Keratinocyte (primary cell): ENCODE results near the gene PBX4. TPM values are rescaled to one million over a fixed set of nuclear protein-coding genes. Genes with fewer than 3 reads are reported as not detected.

Experiments used
- DNase-seq: peaks from one replicate; pipeline ENCODE4 v3.0.0-alpha.2; 2011; ENCODE audit warnings: low read depth, missing footprints, low spot score
- FAIRE-seq: peaks from 2 replicates; lab custom pipeline; 2011; peaks lifted over from hg19 to GRCh38; lab: Jason Lieb, UNC
- H2AFZ ChIP-seq: 2 replicates; pipeline ENCODE4 v1.6.0; 2012; ENCODE audit warnings: low read length, control low read depth, inconsistent platforms; ENCODE audit not compliant: control insufficient read depth
- H3K27ac ChIP-seq: 2 replicates; pipeline ENCODE4 v1.5.1; 2011; ENCODE audit warnings: low read length; ENCODE audit not compliant: control insufficient read depth, insufficient read depth
- H3K27me3 ChIP-seq: 3 replicates; pipeline ENCODE4 v1.6.0; 2011; ENCODE audit warnings: low read length; ENCODE audit not compliant: control insufficient read depth, insufficient read depth; ENCODE audit errors: extremely low read depth
- H3K36me3 ChIP-seq, 2 experiments: 2 replicates in 1 of 2; 3 replicates in 1 of 2; pipeline ENCODE4 v1.5.1; 2011; ENCODE audit warnings: low read length in 2 of 2, mild to moderate bottlenecking in 1 of 2; ENCODE audit not compliant: control insufficient read depth in 2 of 2, insufficient read depth in 2 of 2; ENCODE audit errors: extremely low read depth in 1 of 2
- H3K4me1 ChIP-seq: 3 replicates; pipeline ENCODE4 v1.5.1; 2011; ENCODE audit warnings: low read length; ENCODE audit not compliant: control insufficient read depth, insufficient read depth; ENCODE audit errors: extremely low read depth
- H3K4me2 ChIP-seq: 3 replicates; pipeline ENCODE4 v1.6.0; 2011; ENCODE audit warnings: low read depth, low read length; ENCODE audit not compliant: control insufficient read depth, insufficient read depth; ENCODE audit errors: extremely low read depth
- H3K4me3 ChIP-seq, 3 experiments: fragments of 200-600 bp in 1 of 3; sonication (generic) in 1 of 3; 2 replicates in 2 of 3; 3 replicates in 1 of 3; pipeline ENCODE4 v1.5.1; 2011 to 2016; ENCODE audit warnings: low read length in 3 of 3, mild to moderate bottlenecking in 3 of 3, control low read depth in 2 of 3, inconsistent platforms in 1 of 3, low read depth in 1 of 3, mixed read lengths in 1 of 3, mixed run types in 1 of 3, moderate library complexity in 1 of 3; ENCODE audit not compliant: control insufficient read depth in 2 of 3, insufficient read depth in 2 of 3; ENCODE audit errors: extremely low read depth in 1 of 3
- H3K79me2 ChIP-seq: 2 replicates; pipeline ENCODE4 v1.6.0; 2012; ENCODE audit warnings: low read length; ENCODE audit not compliant: control insufficient read depth, insufficient read depth
- H3K9ac ChIP-seq: 3 replicates; pipeline ENCODE4 v1.6.0; 2011; ENCODE audit warnings: low read length; ENCODE audit not compliant: control insufficient read depth, insufficient read depth; ENCODE audit errors: extremely low read depth
- H3K9me1 ChIP-seq: 3 replicates; pipeline ENCODE4 v1.6.0; 2011; ENCODE audit warnings: low read length; ENCODE audit not compliant: control insufficient read depth, insufficient read depth; ENCODE audit errors: extremely low read depth
- H3K9me3 ChIP-seq: 2 replicates; pipeline ENCODE4 v1.5.1; 2012; ENCODE audit warnings: low read depth, low read length; ENCODE audit not compliant: control insufficient read depth
- H4K20me1 ChIP-seq: 3 replicates; pipeline ENCODE4 v1.6.0; 2011; ENCODE audit warnings: low read length; ENCODE audit not compliant: control insufficient read depth, insufficient read depth; ENCODE audit errors: extremely low read depth
- EZH2 ChIP-seq: IDR thresholded peaks from one replicate; pipeline ENCODE4 v1.6.1; 2012; ENCODE audit warnings: inconsistent platforms, mild to moderate bottlenecking, low read length, moderate library complexity
- dilution Hi-C: fragments of 300-500 bp; cut with MboI; formaldehyde crosslinking; loops from one replicate; pipeline ENCODE4 v1.7.0; 2020; ENCODE audit warnings: low sequenced_read_pairs; ENCODE audit not compliant: extremely low pct_ligation_motif_present
- polyA plus RNA-seq, 5 experiments: library from polyadenylated mRNA; depleted of rRNA in 3 of 5; stranded (reverse) in 3 of 5; stranded (forward) in 1 of 5; unstranded in 1 of 5; fragments of >200 nt; gene quantifications; 1 replicate in 1 of 5; 2 replicates in 3 of 5; 3 replicates in 1 of 5; pipeline versions ENCODE4 v1.2.1 to v1.2.3, GENCODE V29; 2011 to 2012; ENCODE audit warnings: missing spikeins in 2 of 5, low read depth in 1 of 5, low replicate concordance in 1 of 5
- TF ChIP-seq, protein P1 (sequence below), 3 experiments: IDR thresholded peaks in 1 of 3; conservative IDR thresholded peaks in 1 of 3; optimal IDR thresholded peaks in 1 of 3; 2 replicates in 2 of 3; 3 replicates in 1 of 3; pipeline versions ENCODE3 to v1.5.1; 2011; ENCODE audit warnings: low read length in 3 of 3, mild to moderate bottlenecking in 3 of 3, moderate library complexity in 2 of 3, control low read depth in 1 of 3, inconsistent platforms in 1 of 3; ENCODE audit not compliant: insufficient read depth in 2 of 3; ENCODE audit errors: extremely low read depth in 1 of 3

PBX4 gene
- polyA plus RNA-seq, 1 donor (not counting 4 experiments of a cell fraction or from before 2014, with no cell fraction given) = 1.7 TPM

GRCh38 chr19:19655641-19656343 is 37.3 kb upstream of the PBX4 start:
- no peak for FAIRE-seq

DNA sequence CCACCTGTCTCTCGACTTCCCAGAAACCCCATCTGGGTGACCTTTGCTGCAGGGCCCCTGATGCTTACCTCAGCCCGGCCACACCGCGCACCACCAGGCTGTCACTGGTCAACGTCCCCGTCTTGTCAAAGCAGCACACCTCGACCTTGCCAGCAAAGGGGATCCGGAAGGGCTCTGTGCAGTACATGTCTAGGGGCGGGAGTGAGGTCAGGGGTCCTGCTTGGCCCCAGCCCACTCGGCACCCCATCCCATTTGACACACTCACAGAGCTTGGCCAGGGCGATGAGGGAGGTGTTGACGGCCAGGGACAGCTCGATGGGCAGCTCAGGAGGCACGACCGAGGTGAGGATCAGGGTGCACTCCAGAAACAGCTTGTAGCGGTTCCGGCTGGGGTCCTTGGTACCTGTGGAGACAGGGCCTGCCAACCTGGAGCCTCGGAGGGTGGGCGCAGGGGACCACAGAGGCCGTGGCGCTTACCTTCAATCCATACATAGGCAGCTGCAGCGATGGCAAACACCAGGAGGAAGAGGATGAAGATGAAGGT is 36.6 kb upstream of the PBX4 start:
- peaks cover 47 to 71% of the 10 kb centered on the region in 2 experiments for H3K36me3 ChIP-seq
- no peak for DNase-seq

More at GRCh38 chr19:19655641-19656343, 37.3 kb upstream of the PBX4 start:
- H3K9ac ChIP-seq = no peak overlapping the region
- no peak overlapping the region for H3K4me2 ChIP-seq
- no peaks in the 10 kb centered on the region for H3K27me3 ChIP-seq
- H4K20me1 ChIP-seq = no peaks in the 10 kb centered on the region
- peaks cover 8% of the 10 kb centered on the region for H3K79me2 ChIP-seq
- H3K36me3 ChIP-seq = peaks cover 45 to 70% of the 10 kb centered on the region in 2 experiments
- no peak overlapping the region for H3K27ac ChIP-seq
- no peak for TF ChIP-seq EZH2
- TF ChIP-seq, protein P1, sequence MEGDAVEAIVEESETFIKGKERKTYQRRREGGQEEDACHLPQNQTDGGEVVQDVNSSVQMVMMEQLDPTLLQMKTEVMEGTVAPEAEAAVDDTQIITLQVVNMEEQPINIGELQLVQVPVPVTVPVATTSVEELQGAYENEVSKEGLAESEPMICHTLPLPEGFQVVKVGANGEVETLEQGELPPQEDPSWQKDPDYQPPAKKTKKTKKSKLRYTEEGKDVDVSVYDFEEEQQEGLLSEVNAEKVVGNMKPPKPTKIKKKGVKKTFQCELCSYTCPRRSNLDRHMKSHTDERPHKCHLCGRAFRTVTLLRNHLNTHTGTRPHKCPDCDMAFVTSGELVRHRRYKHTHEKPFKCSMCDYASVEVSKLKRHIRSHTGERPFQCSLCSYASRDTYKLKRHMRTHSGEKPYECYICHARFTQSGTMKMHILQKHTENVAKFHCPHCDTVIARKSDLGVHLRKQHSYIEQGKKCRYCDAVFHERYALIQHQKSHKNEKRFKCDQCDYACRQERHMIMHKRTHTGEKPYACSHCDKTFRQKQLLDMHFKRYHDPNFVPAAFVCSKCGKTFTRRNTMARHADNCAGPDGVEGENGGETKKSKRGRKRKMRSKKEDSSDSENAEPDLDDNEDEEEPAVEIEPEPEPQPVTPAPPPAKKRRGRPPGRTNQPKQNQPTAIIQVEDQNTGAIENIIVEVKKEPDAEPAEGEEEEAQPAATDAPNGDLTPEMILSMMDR (optimal IDR thresholded peaks at IDR 0.05 in 1 of 3, IDR thresholded peaks at IDR 0.05 in 1 of 3, conservative IDR thresholded peaks at IDR 0.05 in 1 of 3; ENCODE audit: extremely low read depth in 1 of 3, insufficient read depth in 2 of 3, low read length in 3 of 3) = no peak
- no peak overlapping the region for H3K4me3 ChIP-seq
- no peaks in the 10 kb centered on the region for H3K9me1 ChIP-seq
- no peak for DNase-seq
- dilution Hi-C loops = no loop called here
- H3K9me3 ChIP-seq = no peaks in the 10 kb centered on the region
- no peaks in the 10 kb centered on the region for H3K4me1 ChIP-seq
- no peak overlapping the region for H2AFZ ChIP-seq

More for the DNA sequence above, 36.6 kb upstream of the PBX4 start:
- Histone ChIP-seq H3K4me1 (no peaks in the 10 kb centered on the region), H3K9ac (no peak overlapping the region), H3K4me2 (no peak overlapping the region), H3K9me1 (no peaks in the 10 kb centered on the region), H4K20me1 (no peaks in the 10 kb centered on the region), H3K27ac (no peak overlapping the region), H3K27me3 (no peaks in the 10 kb centered on the region), H3K9me3 (no peaks in the 10 kb centered on the region), H2AFZ (no peak overlapping the region), H3K79me2 (peaks cover 6% of the 10 kb centered on the region), H3K4me3 (no peak overlapping the region)
- TF ChIP-seq, protein P1 (optimal IDR thresholded peaks at IDR 0.05 in 1 of 3, IDR thresholded peaks at IDR 0.05 in 1 of 3, conservative IDR thresholded peaks at IDR 0.05 in 1 of 3; ENCODE audit: extremely low read depth in 1 of 3, insufficient read depth in 2 of 3, low read length in 3 of 3) = no peak
- TF ChIP-seq EZH2 = no peak
- dilution Hi-C loops = no loop called here
- no peak for FAIRE-seq
